Natural killer cell (primary cell): ENCODE measurements around the gene LIN54. TPM values are rescaled to one million over a fixed set of nuclear protein-coding genes. Genes with fewer than 3 reads are reported as not detected.

Source experiments
- ATAC-seq, 3 donors: fragments of 150-1000 bp in 2 of 3; fragments of 200-7000 bp in 1 of 3; cut with Tn5 transposase; 1 replicate in 1 of 3; 2 replicates in 2 of 3; pipeline ENCODE4 v1.10.0; 2021; ENCODE audit warnings: mild to moderate bottlenecking in 2 of 3, moderate library complexity in 2 of 3
- DNase-seq, 2 donors: peaks; one replicate each; pipeline versions ENCODE4 v3.0.0 to v3.0.0-alpha.2; 2013 to 2021; ENCODE audit warnings: mixed read lengths in 1 of 2
- H3K27ac ChIP-seq: one replicate; pipeline ENCODE4 v1.5.1; 2013; ENCODE audit warnings: mild to moderate bottlenecking, low read length
- H3K27me3 ChIP-seq: one replicate; pipeline ENCODE4 v1.6.1; 2013; ENCODE audit warnings: low read length; ENCODE audit not compliant: control insufficient read depth, insufficient read depth
- H3K36me3 ChIP-seq: one replicate; pipeline ENCODE4 v1.6.1; 2013; ENCODE audit warnings: low read length; ENCODE audit not compliant: control insufficient read depth, insufficient read depth
- H3K4me1 ChIP-seq: one replicate; pipeline ENCODE4 v1.6.1; 2013; ENCODE audit warnings: low read length; ENCODE audit not compliant: control insufficient read depth, insufficient read depth
- H3K4me3 ChIP-seq: one replicate; pipeline ENCODE4 v1.5.1; 2013; ENCODE audit warnings: low read length
- H3K9me3 ChIP-seq: one replicate; pipeline ENCODE4 v1.6.1; 2013; ENCODE audit warnings: low read length; ENCODE audit not compliant: control insufficient read depth, insufficient read depth
- H3K27ac Mint-ChIP-seq, 2 donors: one replicate each; pipeline ENCODE4 v1.8.0; 2022; ENCODE audit warnings: mild to moderate bottlenecking in 2 of 2, mixed read lengths in 2 of 2, moderate library complexity in 1 of 2
- H3K27me3 Mint-ChIP-seq, 2 donors: one replicate each; pipeline ENCODE4 v1.8.0; 2022; ENCODE audit warnings: low read depth in 2 of 2, mixed read lengths in 2 of 2
- H3K36me3 Mint-ChIP-seq: one replicate; pipeline ENCODE4 v1.8.0; 2022; ENCODE audit warnings: mixed read lengths
- H3K4me1 Mint-ChIP-seq, 2 donors: one replicate each; pipeline ENCODE4 v1.8.0; 2022; ENCODE audit warnings: mixed read lengths in 2 of 2
- H3K4me3 Mint-ChIP-seq: one replicate; pipeline ENCODE4 v1.8.0; 2022; ENCODE audit warnings: mild to moderate bottlenecking, moderate library complexity, mixed read lengths
- H3K9me3 Mint-ChIP-seq, 2 donors: one replicate each; pipeline ENCODE4 v1.8.0; 2022; ENCODE audit warnings: mixed read lengths in 2 of 2
- WGBS: methylation state at CpG from one replicate; pipeline ENCODE4 v1.1.7; 2013; ENCODE audit warnings: missing lambda C conversion rate; ENCODE audit not compliant: insufficient coverage; 5-methylcytosine and 5-hydroxymethylcytosine counted together
- intact Hi-C: fragments of 100-400 bp; cut with micrococcal nuclease; formaldehyde crosslinking; loops from one replicate; pipeline ENCODE4 v1.14.2; 2022
- total RNA-seq, 4 donors: library from RNA; stranded (reverse); fragments of 120-200 nt in 1 of 4; gene quantifications; one replicate each; pipeline versions ENCODE4 v1.2.3 to v1.2.4, GENCODE V29; 2013 to 2022
- TF ChIP-seq, protein P1 (sequence below): fragments of 200-600 bp; IDR thresholded peaks from one replicate; pipeline ENCODE4 v1.8.0; 2022; ENCODE audit warnings: antibody characterized with exemption

LIN54 gene
- total RNA-seq, 3 donors from 2014 or later (not counting 1 experiment from before 2014, with no cell fraction given), result 16.6 to 20.1 (median 19.3) TPM

DNA sequence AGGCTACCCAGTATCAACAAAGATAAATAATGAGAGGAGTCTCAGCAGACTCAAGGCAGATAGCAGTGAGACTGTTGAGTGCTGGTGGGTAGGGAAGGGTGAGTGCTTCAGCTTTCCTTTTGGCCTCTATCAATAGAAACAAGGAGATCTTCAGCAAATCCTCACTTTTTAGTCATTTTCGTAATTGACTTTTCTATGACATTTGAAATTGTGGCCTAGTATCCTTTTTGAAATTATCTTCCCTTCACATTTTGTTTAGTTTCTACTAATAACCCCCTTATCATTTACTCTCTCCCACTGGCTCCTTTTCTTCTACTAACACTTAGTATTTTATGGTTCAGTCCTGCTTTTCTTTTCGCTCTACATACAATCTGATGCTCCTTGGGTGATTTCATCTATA, 44.9 kb downstream of the LIN54 start:
- Mint-ChIP-seq H3K36me3 (peaks cover 10% of the 10 kb centered on the region), H3K4me1 (no peaks in the 10 kb centered on the region), H3K27me3 (no peaks in the 10 kb centered on the region), H3K9me3 (no peaks in the 10 kb centered on the region), H3K4me3 (no peak overlapping the region), H3K27ac (peak overlapping the region in 1 of 2 donors; percentile 10)
- Histone ChIP-seq H3K9me3 (no peaks in the 10 kb centered on the region), H3K4me3 (no peak overlapping the region), H3K27ac (no peak overlapping the region), H3K36me3 (peaks cover 33% of the 10 kb centered on the region), H3K4me1 (no peaks in the 10 kb centered on the region), H3K27me3 (no peaks in the 10 kb centered on the region)
- intact Hi-C loops, result no loop called here
- TF ChIP-seq, protein P1, sequence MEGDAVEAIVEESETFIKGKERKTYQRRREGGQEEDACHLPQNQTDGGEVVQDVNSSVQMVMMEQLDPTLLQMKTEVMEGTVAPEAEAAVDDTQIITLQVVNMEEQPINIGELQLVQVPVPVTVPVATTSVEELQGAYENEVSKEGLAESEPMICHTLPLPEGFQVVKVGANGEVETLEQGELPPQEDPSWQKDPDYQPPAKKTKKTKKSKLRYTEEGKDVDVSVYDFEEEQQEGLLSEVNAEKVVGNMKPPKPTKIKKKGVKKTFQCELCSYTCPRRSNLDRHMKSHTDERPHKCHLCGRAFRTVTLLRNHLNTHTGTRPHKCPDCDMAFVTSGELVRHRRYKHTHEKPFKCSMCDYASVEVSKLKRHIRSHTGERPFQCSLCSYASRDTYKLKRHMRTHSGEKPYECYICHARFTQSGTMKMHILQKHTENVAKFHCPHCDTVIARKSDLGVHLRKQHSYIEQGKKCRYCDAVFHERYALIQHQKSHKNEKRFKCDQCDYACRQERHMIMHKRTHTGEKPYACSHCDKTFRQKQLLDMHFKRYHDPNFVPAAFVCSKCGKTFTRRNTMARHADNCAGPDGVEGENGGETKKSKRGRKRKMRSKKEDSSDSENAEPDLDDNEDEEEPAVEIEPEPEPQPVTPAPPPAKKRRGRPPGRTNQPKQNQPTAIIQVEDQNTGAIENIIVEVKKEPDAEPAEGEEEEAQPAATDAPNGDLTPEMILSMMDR, result no peak
- DNase-seq (no peak), ATAC-seq (no peak)
- WGBS, result 96% methylated on average over 2 of the region's 2 CpGs

DNA sequence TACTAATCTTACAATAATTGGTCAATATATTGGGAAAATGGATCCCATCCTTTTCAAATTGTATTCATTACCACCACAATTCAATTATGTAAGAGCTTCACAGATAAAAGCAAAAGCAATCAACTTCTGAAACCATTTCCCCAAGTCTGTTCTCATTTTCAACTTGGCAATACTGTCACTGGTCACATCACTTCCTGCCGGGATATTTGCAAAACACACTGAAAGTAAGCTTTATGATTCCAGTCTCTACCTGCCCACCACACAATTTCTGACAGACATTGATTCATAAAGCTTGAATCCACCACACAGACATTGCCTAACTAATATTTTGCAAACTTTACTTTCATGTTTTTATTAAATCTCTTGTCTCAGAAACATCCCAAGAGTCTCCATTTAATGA, 53.6 kb downstream of the LIN54 start:
- Mint-ChIP-seq H3K4me3 (no peak overlapping the region), H3K27ac (peak overlapping the region in 1 of 2 donors; percentile 5), H3K27me3 (no peaks in the 10 kb centered on the region), H3K4me1 (peaks cover 5 to 14% of the 10 kb centered on the region in 2 donors), H3K9me3 (no peaks in the 10 kb centered on the region), H3K36me3 (no peaks in the 10 kb centered on the region)
- DNase-seq (no peak), ATAC-seq (no peak)
- Histone ChIP-seq H3K27ac (no peak overlapping the region), H3K4me3 (no peak overlapping the region), H3K9me3 (no peaks in the 10 kb centered on the region), H3K4me1 (no peaks in the 10 kb centered on the region), H3K27me3 (no peaks in the 10 kb centered on the region), H3K36me3 (peaks cover 11% of the 10 kb centered on the region)
- intact Hi-C loops, result no loop called here
- TF ChIP-seq, protein P1, result no peak
- WGBS, result 84% methylated on average over 1 of the region's 1 CpG

DNA sequence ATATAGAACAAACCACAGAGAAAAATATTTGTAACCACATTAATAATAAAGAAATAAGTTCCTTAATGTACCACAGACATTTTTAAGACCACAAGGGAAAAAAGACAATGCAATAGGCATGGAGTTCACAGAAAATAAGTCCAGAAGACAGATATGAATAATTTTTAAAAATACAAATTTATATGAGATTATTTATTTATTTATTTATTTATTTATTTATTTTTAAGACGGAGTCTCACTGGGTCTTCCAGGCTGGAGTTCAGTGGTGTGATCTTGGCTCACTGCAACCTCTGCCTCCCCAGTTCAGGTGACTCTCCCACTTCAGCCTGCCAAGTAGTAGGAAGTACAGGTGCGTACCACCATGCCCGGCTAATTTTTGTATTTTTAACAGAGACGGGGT, 56.4 kb downstream of the LIN54 start:
- H3K27me3 ChIP-seq, result no peaks in the 10 kb centered on the region
- Mint-ChIP-seq H3K27ac (no peak overlapping the region), H3K4me1 (peaks cover 5 to 20% of the 10 kb centered on the region in 2 donors), H3K4me3 (no peak overlapping the region), H3K27me3 (no peaks in the 10 kb centered on the region), H3K36me3 (no peaks in the 10 kb centered on the region), H3K9me3 (no peaks in the 10 kb centered on the region)
- intact Hi-C loops, result no loop called here
- H3K4me3 ChIP-seq, result no peak overlapping the region
- no peak overlapping the region for H3K27ac ChIP-seq
- WGBS, result 96% methylated on average over 3 of the region's 4 CpGs
- no peak for ATAC-seq
- TF ChIP-seq, protein P1, result no peak
- H3K9me3 ChIP-seq, result no peaks in the 10 kb centered on the region
- H3K36me3 ChIP-seq, result peaks cover 6% of the 10 kb centered on the region
- DNase-seq, result no peak
- no peaks in the 10 kb centered on the region for H3K4me1 ChIP-seq

DNA sequence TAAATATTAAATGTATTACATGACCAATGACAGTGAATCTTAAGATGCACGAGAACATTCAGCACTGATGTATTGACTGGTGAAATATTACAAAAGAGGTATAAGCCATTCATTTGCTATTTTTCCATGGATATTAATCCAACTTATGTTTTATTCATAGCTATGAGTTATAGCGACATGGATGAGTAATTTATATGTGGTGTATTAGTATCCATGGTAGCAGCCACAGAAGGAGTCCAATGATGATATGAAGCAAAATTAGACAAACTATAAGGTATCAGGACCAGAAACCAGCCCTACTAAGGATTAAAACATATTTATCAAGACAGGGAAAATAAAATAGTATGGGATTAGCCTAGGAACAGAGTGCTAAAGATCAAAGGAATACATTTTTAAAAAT, 59.4 kb downstream of the LIN54 start:
- Histone ChIP-seq H3K4me1 (no peaks in the 10 kb centered on the region), H3K27me3 (no peaks in the 10 kb centered on the region), H3K4me3 (no peak overlapping the region), H3K27ac (no peak overlapping the region), H3K36me3 (peaks cover 7% of the 10 kb centered on the region), H3K9me3 (no peaks in the 10 kb centered on the region)
- DNase-seq, result no peak
- no CpG with 5 or more reads among the region's 2 CpGs for WGBS
- no peak overlapping the region for H3K4me3 Mint-ChIP-seq
- H3K4me1 Mint-ChIP-seq, result peaks cover 6% of the 10 kb centered on the region in 2 donors
- intact Hi-C loops, result no loop called here
- TF ChIP-seq, protein P1, result no peak
- H3K27me3 Mint-ChIP-seq, result no peaks in the 10 kb centered on the region
- no peak for ATAC-seq
- H3K9me3 Mint-ChIP-seq, result no peaks in the 10 kb centered on the region
- no peak overlapping the region for H3K27ac Mint-ChIP-seq
- no peaks in the 10 kb centered on the region for H3K36me3 Mint-ChIP-seq
